ENCODE results near the gene SEC61A2. TPM values are rescaled to one million over a fixed set of nuclear protein-coding genes. Genes with fewer than 3 reads are reported as not detected.

SEC61A2 gene
- polyA plus RNA-seq, 1 of the 3 experiments (the other 2 are of a cell fraction), result 11.9 TPM

DNA sequence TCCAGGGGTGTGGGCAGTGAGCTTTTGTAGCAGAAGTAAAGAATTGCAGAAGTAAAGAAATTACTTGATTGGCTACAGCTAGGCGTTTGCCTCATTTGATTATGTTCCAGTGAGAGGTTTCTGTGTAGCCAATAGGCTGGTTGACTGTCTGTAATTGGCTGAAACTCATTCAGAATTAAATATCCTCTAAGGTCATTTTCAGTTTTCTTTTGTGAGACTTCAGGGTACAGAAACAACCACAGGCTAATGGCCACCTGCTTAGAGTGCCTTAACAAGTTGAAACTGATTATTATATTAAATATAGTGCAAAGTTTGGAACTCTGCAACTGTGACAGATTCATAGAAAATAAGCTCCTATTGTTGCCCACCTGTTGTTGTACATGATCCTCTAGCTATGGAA, 10.6 kb downstream of the SEC61A2 start:
- Histone ChIP-seq H2AFZ (ENCODE audit: low read depth) (no peak overlapping the region), H3K4me3 (ENCODE audit: low read depth in 2 of 2, low read length in 1 of 2) (no peak overlapping the region), H3K9me3 (no peaks in the 10 kb centered on the region), H3K9ac (no peak overlapping the region), H3K36me3 (replicated peaks in 1 of 2; ENCODE audit: control insufficient read depth in 1 of 2, insufficient read depth in 2 of 2, low read length in 1 of 2) (peaks cover 40 to 69% of the 10 kb centered on the region in 2 experiments), H3K79me2 (ENCODE audit: insufficient read depth) (0 out of 2 replicates have a peak, but pooled peaks cover 3% of the 10 kb centered on the region), H3K27ac (ENCODE audit: low read depth in 2 of 2, low read length in 1 of 2) (no peak overlapping the region), H4K20me1 (ENCODE audit: insufficient read depth) (no peaks in the 10 kb centered on the region), H3K9me2 (no peaks in the 10 kb centered on the region), H3K4me2 (no peak overlapping the region), H3F3A (replicated peaks; ENCODE audit: insufficient read depth) (no peaks in the 10 kb centered on the region), H3K27me3 (ENCODE audit: insufficient read depth) (no peaks in the 10 kb centered on the region), H3K4me1 (ENCODE audit: control insufficient read depth in 1 of 2, insufficient read depth in 2 of 2, low read depth in 1 of 2, low read length in 1 of 2) (no peaks in the 10 kb centered on the region)
- DNase-seq, result no peak
- ChIA-PET CTCF (interaction anchor here (3.6 kb wide), 1 partner anchor 10 kb away, joined by 17 read pairs; no protein-coding TSS in a partner anchor), POLR2A (no interaction called here)
- no peak for TF ChIP-seq GATA2 (CRISPR knock-in tag; IDR thresholded peaks at IDR 0.05)
- TF ChIP-seq GABPA (IDR thresholded peaks at IDR 0.05; ENCODE audit: low read depth), result no peak
- no peak for TF ChIP-seq EP300 (IDR thresholded peaks at IDR 0.05; ENCODE audit: borderline replicate concordance in 1 of 2, low read depth in 1 of 2, low read length in 1 of 2)
- TF ChIP-seq YY1 (IDR thresholded peaks at IDR 0.05; ENCODE audit: low read depth), result no peak
- TF ChIP-seq IRF3 (IDR thresholded peaks at IDR 0.05; ENCODE audit: low read depth, low read length), result no peak
- TF ChIP-seq FOXJ3 (CRISPR knock-in tag; IDR thresholded peaks at IDR 0.05), result no peak
- no peak for TF ChIP-seq USF2 (IDR thresholded peaks at IDR 0.05; ENCODE audit: borderline replicate concordance, low read depth, low read length)
- WGBS (ENCODE audit: low lambda C conversion rate), result 69% methylated on average over 1 of the region's 1 CpG

DNA sequence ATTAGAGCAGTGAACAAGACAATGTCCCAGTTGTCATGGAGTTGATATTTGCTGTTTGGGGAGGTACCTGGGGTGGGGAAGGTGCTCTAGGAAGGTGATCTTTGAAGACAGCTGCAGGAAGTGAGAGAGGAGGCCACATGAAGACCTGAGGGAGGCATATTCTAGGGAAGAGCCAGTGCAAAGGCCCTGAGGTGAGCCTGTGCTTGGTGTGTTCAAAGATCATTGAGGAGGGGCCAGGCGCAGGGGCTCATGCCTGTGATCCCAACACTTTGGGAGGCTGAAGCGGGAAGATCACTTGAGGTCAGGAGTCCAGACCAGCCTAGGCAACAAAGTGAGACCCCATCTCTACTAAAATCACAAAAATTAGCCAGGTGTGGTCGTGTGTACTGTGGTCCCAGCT, 15.1 kb downstream of the SEC61A2 start:
- Histone ChIP-seq H3K27ac (ENCODE audit: low read depth in 2 of 2, low read length in 1 of 2) (no peak overlapping the region), H3K9me2 (no peaks in the 10 kb centered on the region), H3K4me3 (ENCODE audit: low read depth in 2 of 2, low read length in 1 of 2) (no peak overlapping the region), H3K79me2 (ENCODE audit: insufficient read depth) (no peaks in the 10 kb centered on the region; the same call in 1 of the 2 replicates), H3K4me2 (no peak overlapping the region), H3K9me3 (no peaks in the 10 kb centered on the region), H3K27me3 (ENCODE audit: insufficient read depth) (no peaks in the 10 kb centered on the region), H2AFZ (ENCODE audit: low read depth) (no peak overlapping the region), H4K20me1 (ENCODE audit: insufficient read depth) (no peaks in the 10 kb centered on the region), H3K9ac (no peak overlapping the region), H3F3A (replicated peaks; ENCODE audit: insufficient read depth) (no peaks in the 10 kb centered on the region), H3K36me3 (replicated peaks in 1 of 2; ENCODE audit: control insufficient read depth in 1 of 2, insufficient read depth in 2 of 2, low read length in 1 of 2) (peaks cover 25 to 42% of the 10 kb centered on the region in 2 experiments), H3K4me1 (ENCODE audit: control insufficient read depth in 1 of 2, insufficient read depth in 2 of 2, low read depth in 1 of 2, low read length in 1 of 2) (no peaks in the 10 kb centered on the region)
- ChIA-PET POLR2A (no interaction called here), CTCF (interaction anchor here (0.8 kb wide), 1 partner anchor 19 kb away, joined by 3 read pairs; no protein-coding TSS in a partner anchor)
- TF ChIP-seq USF2 (IDR thresholded peaks at IDR 0.05; ENCODE audit: borderline replicate concordance, low read depth, low read length), result no peak
- TF ChIP-seq FOSL2 (IDR thresholded peaks at IDR 0.05; ENCODE audit: borderline replicate concordance, low read depth), result no peak
- TF ChIP-seq EZH2phosphoT487 (IDR thresholded peaks at IDR 0.05; ENCODE audit: borderline replicate concordance, low read depth), result no peak
- no peak for TF ChIP-seq MEF2A (IDR thresholded peaks at IDR 0.05; ENCODE audit: borderline replicate concordance, low read depth)
- TF ChIP-seq TAF1 (IDR thresholded peaks at IDR 0.05; ENCODE audit: borderline replicate concordance, low read depth, low read length), result no peak
- TF ChIP-seq YY1 (IDR thresholded peaks at IDR 0.05; ENCODE audit: low read depth), result no peak
- no peak for DNase-seq
- 96% methylated on average over 3 of the region's 3 CpGs for WGBS (ENCODE audit: low lambda C conversion rate)
